Tibial nerve (tissue), 3 donors: ENCODE results near the gene CERS6.

ENCODE experiments used
- CTCF ChIP-seq, 5 experiments: fragments of 200-600 bp in 3 of 5; fragments of 450-650 bp in 2 of 5; sonication (generic) in 3 of 5; IDR thresholded peaks; one replicate each; pipeline ENCODE4 v1.5.1; 2016 to 2019; ENCODE audit warnings: antibody characterized with exemption in 5 of 5, mild to moderate bottlenecking in 3 of 5, moderate library complexity in 2 of 5
- POLR2A ChIP-seq, 2 donors: fragments of 450-650 bp; IDR thresholded peaks; one replicate each; pipeline ENCODE4 v1.6.1; 2017; ENCODE audit warnings: antibody characterized with exemption in 2 of 2, mild to moderate bottlenecking in 2 of 2, moderate library complexity in 2 of 2

- TF ChIP-seq CTCF (IDR thresholded peaks at IDR 0.05) (no peak), POLR2A (IDR thresholded peaks at IDR 0.05) (no peak)
Observed at GRCh38 chr2:168686452-168687191, 230.6 kb downstream of the CERS6 start.
